Thyroid gland (tissue), 4 donors: ENCODE data around the gene OSBPL6.

Experiments
- CTCF ChIP-seq, 6 experiments: fragments of 200-600 bp in 3 of 6; fragments of 450-650 bp in 3 of 6; sonication (generic) in 3 of 6; IDR thresholded peaks; one replicate each; pipeline ENCODE4 v1.5.1; 2016 to 2019; ENCODE audit warnings: antibody characterized with exemption in 6 of 6, mild to moderate bottlenecking in 2 of 6, inconsistent platforms in 1 of 6, moderate library complexity in 1 of 6
- POLR2A ChIP-seq, 2 donors: fragments of 450-650 bp; IDR thresholded peaks; one replicate each; pipeline ENCODE4 v1.6.1; 2017; ENCODE audit warnings: antibody characterized with exemption in 2 of 2, mild to moderate bottlenecking in 2 of 2, moderate library complexity in 1 of 2

- no peak for TF ChIP-seq CTCF (IDR thresholded peaks at IDR 0.05)
- no peak for TF ChIP-seq POLR2A (IDR thresholded peaks at IDR 0.05)
Measured at GRCh38 chr2:178296394-178297090, 102.2 kb downstream of the OSBPL6 start.
